ENCODE data around the gene L3MBTL3. TPM values are rescaled to one million over a fixed set of nuclear protein-coding genes. Genes with fewer than 3 reads are reported as not detected.

The L3MBTL3 gene
- total RNA-seq, 1 experiment from 2014 or later, result 4.7 TPM

DNA sequence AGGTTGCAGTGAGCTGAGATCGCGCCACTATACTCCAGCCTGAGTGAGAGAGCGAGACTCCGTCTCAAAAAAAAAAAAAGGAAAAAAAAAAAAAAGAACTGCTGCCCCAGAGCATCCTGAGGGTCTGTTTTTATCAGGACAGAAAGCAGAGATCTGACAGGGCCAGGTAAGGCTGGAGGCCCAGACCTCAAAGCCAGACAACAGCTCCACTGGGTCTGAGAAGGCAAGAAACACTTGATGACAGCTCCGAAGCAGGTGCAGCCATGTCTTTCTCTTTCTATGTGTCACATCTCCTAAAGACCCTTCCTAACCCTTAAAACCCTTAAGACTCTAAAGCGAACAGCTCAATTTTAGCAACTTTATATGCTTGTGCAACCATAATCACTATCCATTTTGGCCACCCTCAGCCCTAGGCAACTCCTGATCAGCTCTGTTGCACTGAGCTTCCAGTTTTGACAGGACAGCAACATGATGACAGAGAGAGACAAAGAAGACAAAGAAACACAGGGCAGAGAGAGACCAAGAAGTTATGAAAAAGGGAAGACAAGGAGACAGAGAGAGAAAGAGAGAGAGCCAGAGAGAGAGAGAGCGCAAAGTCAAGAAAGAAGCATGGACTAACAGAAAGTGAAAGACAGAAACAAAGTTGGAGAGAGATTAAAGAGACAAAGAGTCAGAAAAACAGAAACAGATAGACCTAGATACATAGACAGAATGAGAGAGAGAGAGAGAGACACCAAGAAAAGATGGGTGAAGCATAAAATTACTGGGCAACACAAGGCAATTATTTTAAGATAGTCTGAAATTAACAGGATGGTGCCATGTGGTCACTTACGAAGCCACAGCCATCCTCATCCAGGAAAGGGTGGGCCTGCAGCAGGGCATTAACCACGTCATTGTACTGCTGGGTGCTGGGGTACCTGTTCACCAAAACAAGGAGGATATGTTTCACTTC, 165.2 kb downstream of the L3MBTL3 start:
- H3K27me3 Mint-ChIP-seq (ENCODE audit: low read depth), result no peaks in the 10 kb centered on the region
- Histone ChIP-seq H3K56ac (ENCODE audit: insufficient read length, low read depth, low read length) (no peak overlapping the region), H3K18ac (ENCODE audit: insufficient read length, low read depth, low read length) (no peak overlapping the region)

More for the DNA sequence above, 165.2 kb downstream of the L3MBTL3 start:
- Histone ChIP-seq H4K20me1 (ENCODE audit: control insufficient read depth, insufficient read depth, insufficient read length) (no peaks in the 10 kb centered on the region), H3K23me2 (ENCODE audit: insufficient read length, low read depth, low read length, poor library complexity, severe bottlenecking) (no peaks in the 10 kb centered on the region), H3K9me3 (ENCODE audit: control insufficient read depth, low read depth, low read length) (no peaks in the 10 kb centered on the region), H3K9ac (ENCODE audit: extremely low read depth, insufficient read length, low read length) (no peak overlapping the region), H3T11ph (ENCODE audit: low read length) (no peak overlapping the region), H2BK120ac (ENCODE audit: low read depth, low read length, poor library complexity, severe bottlenecking) (no peak overlapping the region), H3K79me2 (ENCODE audit: insufficient read depth, low read length) (no peaks in the 10 kb centered on the region), H2BK15ac (ENCODE audit: low read depth, low read length) (no peak overlapping the region), H3K79me1 (ENCODE audit: insufficient read depth, low read depth, low read length, poor library complexity, severe bottlenecking) (no peaks in the 10 kb centered on the region), H4K91ac (ENCODE audit: insufficient read length, low read depth, low read length) (no peak overlapping the region), H3K14ac (ENCODE audit: insufficient read depth, low read length) (no peak overlapping the region), H3K23ac (ENCODE audit: insufficient read length, low read depth, low read length) (no peak overlapping the region), H2AK5ac (ENCODE audit: insufficient read length, low read length) (no peak overlapping the region), H2BK5ac (ENCODE audit: insufficient read length, low read length) (no peak overlapping the region), H2BK20ac (ENCODE audit: low read depth, low read length, poor library complexity, severe bottlenecking) (no peak overlapping the region), H2BK12ac (ENCODE audit: insufficient read length, low read depth, low read length) (no peak overlapping the region), H4K8ac (replicated peaks; ENCODE audit: insufficient read length, low read depth, low read length) (no peak overlapping the region), H2AFZ (ENCODE audit: low read length) (no peak overlapping the region), H3K4me1 (ENCODE audit: insufficient read depth, low read length) (no peaks in the 10 kb centered on the region), H3K4ac (ENCODE audit: low read depth, low read length) (no peak overlapping the region), H3K4me2 (ENCODE audit: insufficient read depth, insufficient read length, low read length) (no peak overlapping the region), H4K5ac (ENCODE audit: insufficient read length, low read depth, low read length) (no peak overlapping the region), H3K27me3 (ENCODE audit: insufficient read depth, low read length) (no peaks in the 10 kb centered on the region), H3K27ac (ENCODE audit: insufficient read length, low read depth, low read length) (no peak overlapping the region)
- Mint-ChIP-seq H3K9me3 (no peaks in the 10 kb centered on the region), H3K27ac (no peak overlapping the region), H3K4me1 (peaks cover 2 to 6% of the 10 kb centered on the region in 2 experiments), H3K36me3 (ENCODE audit: insufficient read depth in 1 of 3, low read depth in 3 of 3) (peaks cover 0 to 4% (median 4%) of the 10 kb centered on the region in 3 experiments; a peak in 2 of 7 replicates), H3K4me3 (no peak overlapping the region)
- DNase-seq, result no peak
- TF ChIP-seq, protein P1, sequence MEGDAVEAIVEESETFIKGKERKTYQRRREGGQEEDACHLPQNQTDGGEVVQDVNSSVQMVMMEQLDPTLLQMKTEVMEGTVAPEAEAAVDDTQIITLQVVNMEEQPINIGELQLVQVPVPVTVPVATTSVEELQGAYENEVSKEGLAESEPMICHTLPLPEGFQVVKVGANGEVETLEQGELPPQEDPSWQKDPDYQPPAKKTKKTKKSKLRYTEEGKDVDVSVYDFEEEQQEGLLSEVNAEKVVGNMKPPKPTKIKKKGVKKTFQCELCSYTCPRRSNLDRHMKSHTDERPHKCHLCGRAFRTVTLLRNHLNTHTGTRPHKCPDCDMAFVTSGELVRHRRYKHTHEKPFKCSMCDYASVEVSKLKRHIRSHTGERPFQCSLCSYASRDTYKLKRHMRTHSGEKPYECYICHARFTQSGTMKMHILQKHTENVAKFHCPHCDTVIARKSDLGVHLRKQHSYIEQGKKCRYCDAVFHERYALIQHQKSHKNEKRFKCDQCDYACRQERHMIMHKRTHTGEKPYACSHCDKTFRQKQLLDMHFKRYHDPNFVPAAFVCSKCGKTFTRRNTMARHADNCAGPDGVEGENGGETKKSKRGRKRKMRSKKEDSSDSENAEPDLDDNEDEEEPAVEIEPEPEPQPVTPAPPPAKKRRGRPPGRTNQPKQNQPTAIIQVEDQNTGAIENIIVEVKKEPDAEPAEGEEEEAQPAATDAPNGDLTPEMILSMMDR (conservative IDR thresholded peaks at IDR 0.05), result no peak
- no CpG with 5 or more reads among the region's 9 CpGs for WGBS (ENCODE audit: extremely low coverage, insufficient read length, low lambda C conversion rate)
